GM19023 (cell line): Measurements from ENCODE around the gene CLCN2.

Experiments
- ATAC-seq: cut with Tn5 transposase; IDR thresholded peaks from one replicate; pipeline ENCODE4 v1.9.1; 2021; ENCODE audit warnings: mild to moderate bottlenecking, moderate library complexity; ENCODE audit not compliant: unreplicated experiment

Gene CLCN2

GRCh38 chr3:184361532-184361931 lies at the start of gene CLCN2, which contains the start of gene POLR2H:
CLCN2 (minus strand) TSS chr3:184361605; CDS start chr3:184361479, 126 bp downstream.
POLR2H (plus strand) TSS chr3:184361710; CDS start chr3:184363493, 1,783 bp downstream.
- peak; percentile 34 for ATAC-seq

- no peak for ATAC-seq
Observed at GRCh38 chr3:184409946-184410500, 48.6 kb upstream of the CLCN2 start.

GRCh38 chr3:184409331-184409926 lies 48.0 kb upstream of the CLCN2 start:
- no peak for ATAC-seq

- no peak for ATAC-seq
Observed at GRCh38 chr3:184405075-184406030, 43.9 kb upstream of the CLCN2 start.

GRCh38 chr3:184399410-184399809 lies 38.0 kb upstream of the CLCN2 start:
- ATAC-seq, result no peak

GRCh38 chr3:184395320-184395660 lies 33.9 kb upstream of the CLCN2 start:
- no peak for ATAC-seq

- ATAC-seq, result no peak
Observed at GRCh38 chr3:184391266-184391665, 29.9 kb upstream of the CLCN2 start.

GRCh38 chr3:184389935-184390528 lies 28.6 kb upstream of the CLCN2 start:
- no peak for ATAC-seq

- ATAC-seq, result no peak
Observed at GRCh38 chr3:184389384-184389783, 28.0 kb upstream of the CLCN2 start.

- ATAC-seq, result no peak
Observed at GRCh38 chr3:184388936-184389230, 27.5 kb upstream of the CLCN2 start.

GRCh38 chr3:184388164-184388935 lies 26.9 kb upstream of the CLCN2 start:
- no peak for ATAC-seq

- ATAC-seq, result no peak
Observed at GRCh38 chr3:184387174-184387714, 25.8 kb upstream of the CLCN2 start.

- ATAC-seq, result no peak
Observed at GRCh38 chr3:184386047-184386806, 24.8 kb upstream of the CLCN2 start.

GRCh38 chr3:184384856-184385422 lies 23.5 kb upstream of the CLCN2 start:
- no peak for ATAC-seq

GRCh38 chr3:184384342-184384741 lies 22.9 kb upstream of the CLCN2 start:
- ATAC-seq, result no peak

GRCh38 chr3:184383033-184383740 lies 21.8 kb upstream of the CLCN2 start:
- no peak for ATAC-seq

GRCh38 chr3:184382326-184383032 lies 21.1 kb upstream of the CLCN2 start:
- ATAC-seq, result no peak
